HG03439 (cell line): ENCODE data around the gene HGD.

Experiments used
- ATAC-seq: cut with Tn5 transposase; IDR thresholded peaks from one replicate; pipeline ENCODE4 v1.9.1; 2021; ENCODE audit warnings: mild to moderate bottlenecking, moderate library complexity; ENCODE audit not compliant: unreplicated experiment

HGD gene

DNA sequence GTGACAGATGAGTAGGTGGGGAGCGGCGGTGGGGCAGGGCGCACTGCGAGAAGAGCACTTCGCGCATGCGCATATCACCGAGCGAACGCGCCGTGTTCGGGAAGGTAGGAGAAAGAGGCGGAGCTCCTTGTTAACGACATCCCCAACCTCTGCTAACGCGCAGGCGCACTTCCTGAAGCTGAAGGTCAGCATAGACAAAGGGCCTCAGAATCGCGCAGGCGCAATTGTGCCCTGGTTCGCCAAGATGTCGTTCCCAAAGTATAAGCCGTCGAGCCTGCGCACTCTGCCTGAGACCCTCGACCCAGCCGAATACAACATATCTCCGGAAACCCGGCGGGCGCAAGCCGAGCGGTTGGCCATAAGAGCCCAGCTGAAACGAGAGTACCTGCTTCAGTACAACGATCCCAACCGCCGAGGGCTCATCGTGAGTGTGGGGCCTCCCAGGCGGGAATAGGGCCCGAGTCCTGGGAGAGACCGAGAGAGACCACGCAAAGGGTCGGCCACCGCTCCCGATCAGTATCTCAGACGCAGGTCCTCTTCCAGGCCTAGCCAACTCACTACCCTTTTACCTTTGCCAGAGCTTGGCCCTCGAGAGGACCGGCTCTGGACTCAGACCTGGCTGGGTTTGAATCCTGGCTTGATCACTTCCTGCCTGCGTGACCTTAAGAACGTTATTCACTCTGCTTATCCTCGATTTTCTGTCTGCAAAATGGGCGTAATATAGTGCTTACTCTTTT, 85.8 kb downstream of the HGD start, which contains the start of gene NDUFB4:
Gene NDUFB4 (plus strand): TSS at position 221 of the 737 bp plus-strand sequence. CDS start 24 bp downstream, at position 245.
- ATAC-seq, result peak; percentile 96

DNA sequence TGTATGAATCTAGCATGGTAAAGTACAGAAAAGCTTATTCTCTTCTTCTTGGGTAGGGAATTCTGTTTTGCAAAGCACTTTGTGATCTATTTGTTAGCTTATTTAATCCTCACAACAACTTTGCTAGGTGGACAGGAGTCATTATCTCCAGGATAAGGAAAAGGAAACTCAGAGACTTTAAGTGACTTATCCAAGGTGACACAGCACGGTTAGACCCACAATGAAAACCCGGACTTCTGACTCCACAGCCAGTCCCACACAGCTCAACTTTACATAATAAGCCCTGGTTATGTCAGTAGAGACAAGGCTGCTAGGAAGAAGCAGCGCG, 86.3 kb downstream of the HGD start:
- no peak for ATAC-seq

DNA sequence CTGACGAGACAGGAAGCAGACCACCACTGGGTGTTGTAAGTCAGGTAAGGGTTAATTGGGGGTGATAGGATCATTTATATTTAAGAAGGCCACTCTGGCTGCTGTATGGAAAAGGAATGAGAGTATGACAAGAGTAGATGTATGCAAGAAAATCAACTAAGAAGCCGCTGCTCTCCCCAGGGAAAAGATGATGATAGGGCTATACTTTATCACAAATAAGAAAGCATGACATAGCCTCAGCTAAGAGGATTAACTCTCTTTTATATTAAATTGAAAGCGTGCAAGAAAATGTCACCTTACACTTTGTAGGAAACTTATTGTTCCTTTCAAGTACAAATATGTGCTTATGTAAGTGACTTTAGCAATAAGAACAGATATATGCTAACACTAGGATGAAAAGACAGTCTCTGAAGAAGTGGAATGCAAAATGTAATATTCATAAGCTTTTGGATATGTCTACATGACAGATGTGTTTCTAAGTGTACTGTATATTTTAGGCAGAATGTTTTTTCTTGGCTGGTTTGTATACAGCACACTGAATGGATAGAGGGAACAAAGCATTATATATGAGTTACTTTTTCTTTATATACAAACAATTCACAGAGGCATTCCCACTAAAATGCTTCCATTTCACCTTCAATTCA, 94.6 kb downstream of the HGD start:
- ATAC-seq, result no peak
